Measurements from ENCODE around the gene PCMT1. TPM values are rescaled to one million over a fixed set of nuclear protein-coding genes. Genes with fewer than 3 reads are reported as not detected.

Gene PCMT1
- total and polyA plus RNA-seq, 2 of the 13 experiments (the other 11 are each of a cell fraction or from before 2014, with no cell fraction given): 112 to 169 TPM

DNA sequence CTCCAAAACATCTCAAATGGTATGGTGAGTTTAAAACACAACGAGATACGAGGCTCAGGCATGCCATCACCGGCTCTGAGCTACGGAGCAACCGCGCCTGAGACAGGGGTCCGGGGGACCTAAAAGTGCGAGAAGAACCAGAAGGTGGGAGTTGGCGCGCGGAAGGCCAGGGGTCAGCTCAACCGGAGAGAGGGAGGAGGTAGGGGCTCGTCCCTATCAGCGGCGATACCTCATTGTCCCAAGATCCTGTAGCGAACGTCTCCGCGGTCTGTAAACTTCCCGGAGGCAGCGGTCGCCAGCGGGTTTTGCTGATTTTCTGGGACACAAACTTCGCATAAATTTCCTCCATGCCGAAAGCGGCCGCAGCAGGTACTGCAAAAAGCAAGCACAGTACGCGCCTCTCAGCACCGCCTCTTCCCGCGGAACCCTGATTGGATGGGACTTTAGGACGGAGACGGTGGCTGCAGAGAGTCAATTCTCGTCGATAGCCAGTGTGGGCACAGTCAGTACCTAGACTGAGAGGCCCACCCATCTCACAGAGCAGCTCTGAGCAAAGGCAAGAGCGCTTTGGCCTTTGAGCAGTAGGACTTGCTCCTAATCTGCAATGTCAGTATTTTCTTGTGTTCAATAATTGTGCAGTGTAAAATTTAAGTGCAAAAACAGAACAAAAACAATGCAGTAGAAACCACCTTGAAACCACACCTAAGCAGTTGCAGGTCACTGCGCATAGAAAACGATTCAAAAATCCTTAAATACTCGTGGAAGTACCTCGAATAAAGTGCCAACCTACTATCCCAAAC is 3.2 kb upstream of the PCMT1 start, which contains the start of gene NUP43 (continued):
- TF ChIP-seq, protein P1, sequence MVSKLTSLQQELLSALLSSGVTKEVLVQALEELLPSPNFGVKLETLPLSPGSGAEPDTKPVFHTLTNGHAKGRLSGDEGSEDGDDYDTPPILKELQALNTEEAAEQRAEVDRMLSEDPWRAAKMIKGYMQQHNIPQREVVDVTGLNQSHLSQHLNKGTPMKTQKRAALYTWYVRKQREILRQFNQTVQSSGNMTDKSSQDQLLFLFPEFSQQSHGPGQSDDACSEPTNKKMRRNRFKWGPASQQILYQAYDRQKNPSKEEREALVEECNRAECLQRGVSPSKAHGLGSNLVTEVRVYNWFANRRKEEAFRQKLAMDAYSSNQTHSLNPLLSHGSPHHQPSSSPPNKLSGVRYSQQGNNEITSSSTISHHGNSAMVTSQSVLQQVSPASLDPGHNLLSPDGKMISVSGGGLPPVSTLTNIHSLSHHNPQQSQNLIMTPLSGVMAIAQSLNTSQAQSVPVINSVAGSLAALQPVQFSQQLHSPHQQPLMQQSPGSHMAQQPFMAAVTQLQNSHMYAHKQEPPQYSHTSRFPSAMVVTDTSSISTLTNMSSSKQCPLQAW (CRISPR knock-in tag; IDR thresholded peaks at IDR 0.05): peak; percentile 90; the same call in 1 of the 2 replicates
- TF ChIP-seq ZNF17 (CRISPR knock-in tag; IDR thresholded peaks at IDR 0.05) (no peak; the same call in 1 of the 2 replicates), U2AF2 (IDR thresholded peaks at IDR 0.05; ENCODE audit: low read depth, low read length) (0 out of 2 replicates have a peak, but pooled peaks have one; percentile 53), ETV6 (CRISPR knock-in tag; conservative IDR thresholded peaks at IDR 0.05) (peak; percentile 86), ZNF788 (CRISPR knock-in tag; IDR thresholded peaks at IDR 0.05; ENCODE audit: borderline replicate concordance) (peak; percentile 74; the same call in 1 of the 2 replicates), ZNF3 (CRISPR knock-in tag; IDR thresholded peaks at IDR 0.05) (0 out of 2 replicates have a peak, but pooled peaks have one; percentile 42), HOXA5 (CRISPR knock-in tag; IDR thresholded peaks at IDR 0.05) (peak; percentile 78; the same call in 1 of the 2 replicates), REXO4 (CRISPR knock-in tag; IDR thresholded peaks at IDR 0.05; ENCODE audit: borderline replicate concordance) (no peak), KDM4B (CRISPR knock-in tag; IDR thresholded peaks at IDR 0.05) (peak; percentile 64; the same call in 1 of the 2 replicates), ZFYVE20 (CRISPR knock-in tag; IDR thresholded peaks at IDR 0.05; ENCODE audit: borderline replicate concordance, low read depth) (0 out of 2 replicates have a peak, but pooled peaks have one; percentile 49), ZNF660 (CRISPR knock-in tag; IDR thresholded peaks at IDR 0.05; ENCODE audit: borderline replicate concordance, low read depth) (0 out of 2 replicates have a peak, but pooled peaks have one; percentile 54), SOX13 (IDR thresholded peaks at IDR 0.05) (no peak), SOX13 (CRISPR knock-in tag; conservative IDR thresholded peaks at IDR 0.05 in 1 of 2, IDR thresholded peaks at IDR 0.05 in 1 of 2) (peak in 1 of 2 experiments; percentile 57; a peak in 1 of 4 replicates), ZNF567 (CRISPR knock-in tag; IDR thresholded peaks at IDR 0.05; ENCODE audit: borderline replicate concordance) (0 out of 2 replicates have a peak, but pooled peaks have one; percentile 20)
- TF ChIP-seq, protein P2, sequence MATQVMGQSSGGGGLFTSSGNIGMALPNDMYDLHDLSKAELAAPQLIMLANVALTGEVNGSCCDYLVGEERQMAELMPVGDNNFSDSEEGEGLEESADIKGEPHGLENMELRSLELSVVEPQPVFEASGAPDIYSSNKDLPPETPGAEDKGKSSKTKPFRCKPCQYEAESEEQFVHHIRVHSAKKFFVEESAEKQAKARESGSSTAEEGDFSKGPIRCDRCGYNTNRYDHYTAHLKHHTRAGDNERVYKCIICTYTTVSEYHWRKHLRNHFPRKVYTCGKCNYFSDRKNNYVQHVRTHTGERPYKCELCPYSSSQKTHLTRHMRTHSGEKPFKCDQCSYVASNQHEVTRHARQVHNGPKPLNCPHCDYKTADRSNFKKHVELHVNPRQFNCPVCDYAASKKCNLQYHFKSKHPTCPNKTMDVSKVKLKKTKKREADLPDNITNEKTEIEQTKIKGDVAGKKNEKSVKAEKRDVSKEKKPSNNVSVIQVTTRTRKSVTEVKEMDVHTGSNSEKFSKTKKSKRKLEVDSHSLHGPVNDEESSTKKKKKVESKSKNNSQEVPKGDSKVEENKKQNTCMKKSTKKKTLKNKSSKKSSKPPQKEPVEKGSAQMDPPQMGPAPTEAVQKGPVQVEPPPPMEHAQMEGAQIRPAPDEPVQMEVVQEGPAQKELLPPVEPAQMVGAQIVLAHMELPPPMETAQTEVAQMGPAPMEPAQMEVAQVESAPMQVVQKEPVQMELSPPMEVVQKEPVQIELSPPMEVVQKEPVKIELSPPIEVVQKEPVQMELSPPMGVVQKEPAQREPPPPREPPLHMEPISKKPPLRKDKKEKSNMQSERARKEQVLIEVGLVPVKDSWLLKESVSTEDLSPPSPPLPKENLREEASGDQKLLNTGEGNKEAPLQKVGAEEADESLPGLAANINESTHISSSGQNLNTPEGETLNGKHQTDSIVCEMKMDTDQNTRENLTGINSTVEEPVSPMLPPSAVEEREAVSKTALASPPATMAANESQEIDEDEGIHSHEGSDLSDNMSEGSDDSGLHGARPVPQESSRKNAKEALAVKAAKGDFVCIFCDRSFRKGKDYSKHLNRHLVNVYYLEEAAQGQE (IDR thresholded peaks at IDR 0.05; ENCODE audit: borderline replicate concordance in 1 of 2, low read depth in 1 of 2, low read length in 2 of 2): peak in 1 of 2 experiments; percentile 75; a peak in 1 of 4 replicates
- TF ChIP-seq, protein P3, sequence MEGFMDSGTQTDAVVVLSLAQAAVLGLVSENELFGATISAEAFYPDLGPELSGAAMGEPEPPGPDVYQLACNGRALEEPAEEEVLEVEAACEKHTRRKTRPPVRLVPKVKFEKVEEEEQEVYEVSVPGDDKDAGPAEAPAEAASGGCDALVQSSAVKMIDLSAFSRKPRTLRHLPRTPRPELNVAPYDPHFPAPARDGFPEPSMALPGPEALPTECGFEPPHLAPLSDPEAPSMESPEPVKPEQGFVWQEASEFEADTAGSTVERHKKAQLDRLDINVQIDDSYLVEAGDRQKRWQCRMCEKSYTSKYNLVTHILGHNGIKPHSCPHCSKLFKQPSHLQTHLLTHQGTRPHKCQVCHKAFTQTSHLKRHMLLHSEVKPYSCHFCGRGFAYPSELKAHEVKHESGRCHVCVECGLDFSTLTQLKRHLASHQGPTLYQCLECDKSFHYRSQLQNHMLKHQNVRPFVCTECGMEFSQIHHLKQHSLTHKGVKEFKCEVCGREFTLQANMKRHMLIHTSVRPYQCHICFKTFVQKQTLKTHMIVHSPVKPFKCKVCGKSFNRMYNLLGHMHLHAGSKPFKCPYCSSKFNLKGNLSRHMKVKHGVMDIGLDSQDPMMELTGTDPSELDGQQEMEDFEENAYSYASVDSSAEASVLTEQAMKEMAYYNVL (CRISPR knock-in tag; IDR thresholded peaks at IDR 0.05; ENCODE audit: borderline replicate concordance): peak; percentile 52; the same call in 1 of the 2 replicates
- TF ChIP-seq, protein P4, sequence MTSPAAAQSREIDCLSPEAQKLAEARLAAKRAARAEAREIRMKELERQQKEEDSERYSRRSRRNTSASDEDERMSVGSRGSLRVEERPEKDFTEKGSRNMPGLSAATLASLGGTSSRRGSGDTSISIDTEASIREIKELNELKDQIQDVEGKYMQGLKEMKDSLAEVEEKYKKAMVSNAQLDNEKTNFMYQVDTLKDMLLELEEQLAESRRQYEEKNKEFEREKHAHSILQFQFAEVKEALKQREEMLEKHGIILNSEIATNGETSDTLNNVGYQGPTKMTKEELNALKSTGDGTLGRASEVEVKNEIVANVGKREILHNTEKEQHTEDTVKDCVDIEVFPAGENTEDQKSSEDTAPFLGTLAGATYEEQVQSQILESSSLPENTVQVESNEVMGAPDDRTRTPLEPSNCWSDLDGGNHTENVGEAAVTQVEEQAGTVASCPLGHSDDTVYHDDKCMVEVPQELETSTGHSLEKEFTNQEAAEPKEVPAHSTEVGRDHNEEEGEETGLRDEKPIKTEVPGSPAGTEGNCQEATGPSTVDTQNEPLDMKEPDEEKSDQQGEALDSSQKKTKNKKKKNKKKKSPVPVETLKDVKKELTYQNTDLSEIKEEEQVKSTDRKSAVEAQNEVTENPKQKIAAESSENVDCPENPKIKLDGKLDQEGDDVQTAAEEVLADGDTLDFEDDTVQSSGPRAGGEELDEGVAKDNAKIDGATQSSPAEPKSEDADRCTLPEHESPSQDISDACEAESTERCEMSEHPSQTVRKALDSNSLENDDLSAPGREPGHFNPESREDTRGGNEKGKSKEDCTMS (CRISPR knock-in tag; conservative IDR thresholded peaks at IDR 0.05): no peak
